Measurements from ENCODE around the gene CUX1.
"Not testable (repeated sequence)": the region's sequence is repeated elsewhere in the genome, so short reads cannot be mapped to it uniquely, and the experiment has no call there.

The CUX1 gene

GRCh38 chr7:102214477-102215072 lies 397.1 kb downstream of the CUX1 start:
- no peak for DNase-seq (ENCODE audit: low read depth in 2 of 2)

- DNase-seq (ENCODE audit: low read depth in 2 of 2), result no peak
Measured at GRCh38 chr7:102215256-102215655, 397.8 kb downstream of the CUX1 start.

GRCh38 chr7:102215711-102216110 lies 398.3 kb downstream of the CUX1 start:
- no peak for DNase-seq (ENCODE audit: low read depth in 2 of 2)

DNA sequence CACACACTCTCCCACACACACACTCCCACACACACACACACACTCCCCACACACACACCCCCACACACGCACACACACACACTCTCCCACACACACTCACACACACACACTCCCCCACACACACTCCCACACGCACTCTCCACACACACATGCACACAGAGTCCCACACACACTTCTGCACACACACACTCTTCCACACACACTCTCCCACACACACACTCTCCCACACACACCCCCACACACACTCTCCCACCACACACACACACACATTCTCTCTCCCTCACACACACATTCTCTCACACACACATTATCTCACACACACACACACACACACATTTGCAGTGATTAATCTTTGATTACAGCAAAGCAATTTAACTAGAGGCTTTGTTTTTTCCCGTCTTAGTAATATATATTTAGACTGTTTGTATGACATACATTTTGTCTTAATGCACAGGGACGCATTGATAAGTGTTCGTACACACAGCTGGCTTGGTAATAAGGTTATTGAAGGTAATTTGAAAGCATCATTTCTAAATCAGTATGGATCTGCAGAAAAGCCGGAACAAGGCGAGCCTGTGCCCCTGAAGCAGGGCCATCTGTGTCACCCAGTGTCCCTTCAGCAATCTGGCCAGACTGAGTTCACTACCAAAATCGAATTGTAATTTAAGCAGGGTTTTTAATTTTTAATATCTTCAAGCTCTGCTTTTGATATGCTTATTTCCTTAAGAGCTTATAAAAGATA lies 399.3 kb downstream of the CUX1 start:
- DNase-seq (ENCODE audit: low read depth in 2 of 2), result no peak

- DNase-seq (ENCODE audit: low read depth in 2 of 2), result no peak
Measured at GRCh38 chr7:102220229-102220850, 402.9 kb downstream of the CUX1 start.

GRCh38 chr7:102220960-102221800 lies 403.8 kb downstream of the CUX1 start:
- DNase-seq (ENCODE audit: low read depth in 2 of 2), result no peak

DNA sequence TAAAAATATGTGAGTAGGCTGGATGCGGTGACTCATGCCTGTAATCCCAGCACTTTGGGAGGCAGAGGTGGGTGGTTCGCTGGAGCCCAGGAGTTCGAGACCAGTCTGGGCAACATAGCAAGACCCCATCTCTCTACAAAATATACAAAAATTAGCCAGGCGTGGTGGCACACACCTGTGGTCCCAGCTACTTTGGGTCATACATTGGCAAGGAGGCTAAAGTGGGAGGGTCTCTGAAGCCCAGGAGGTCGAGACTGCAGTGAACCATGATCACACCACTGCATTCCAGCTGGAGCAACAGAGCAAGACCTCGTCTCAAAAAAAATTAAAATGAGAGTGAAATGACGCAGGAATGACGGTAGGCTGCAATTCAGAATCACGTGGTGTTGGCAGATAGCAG lies 404.5 kb downstream of the CUX1 start:
- DNase-seq (ENCODE audit: low read depth in 2 of 2), result no peak

DNA sequence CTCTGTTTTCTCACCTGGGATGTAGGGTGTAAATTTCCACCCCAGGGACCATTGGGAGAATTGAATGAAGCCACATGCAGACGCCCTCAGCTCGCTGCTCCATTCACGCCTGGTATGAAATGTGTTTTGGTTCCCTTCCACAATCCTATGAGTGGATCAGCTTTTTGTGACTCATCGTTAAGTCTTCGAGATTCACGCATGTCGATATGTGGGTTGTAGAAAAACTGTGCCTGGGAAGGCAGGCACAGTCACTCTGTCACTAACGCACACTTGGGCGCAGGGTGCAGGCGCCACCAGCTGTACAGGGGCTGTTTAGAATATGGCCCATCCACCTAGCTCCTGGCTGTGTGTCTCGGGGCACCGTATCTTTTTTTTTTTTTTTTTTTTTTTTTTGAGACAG lies 405.0 kb downstream of the CUX1 start:
- DNase-seq (ENCODE audit: low read depth in 2 of 2), result no peak

- DNase-seq (ENCODE audit: low read depth in 2 of 2), result no peak
Measured at GRCh38 chr7:102223184-102223583, 405.8 kb downstream of the CUX1 start.

DNA sequence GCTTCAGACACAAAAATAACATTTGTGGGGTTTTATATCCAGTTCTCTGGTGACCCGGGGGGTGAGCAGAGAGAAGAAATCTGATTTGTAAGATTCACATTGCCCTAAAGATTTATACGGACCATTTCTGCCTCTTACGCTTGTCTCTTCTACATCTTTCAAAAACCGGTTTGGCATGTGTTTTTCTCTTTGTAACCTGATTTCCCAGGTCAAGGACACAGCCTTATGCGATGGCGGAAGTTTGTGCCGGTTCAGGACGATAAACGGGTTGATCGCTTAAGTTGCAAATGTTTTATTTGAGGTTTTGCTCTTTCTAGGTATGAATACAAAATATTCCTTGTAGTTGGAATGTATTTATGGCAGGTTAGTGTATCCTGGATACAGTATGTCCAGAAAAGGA lies 407.6 kb downstream of the CUX1 start:
- DNase-seq (ENCODE audit: low read depth in 2 of 2), result no peak

DNA sequence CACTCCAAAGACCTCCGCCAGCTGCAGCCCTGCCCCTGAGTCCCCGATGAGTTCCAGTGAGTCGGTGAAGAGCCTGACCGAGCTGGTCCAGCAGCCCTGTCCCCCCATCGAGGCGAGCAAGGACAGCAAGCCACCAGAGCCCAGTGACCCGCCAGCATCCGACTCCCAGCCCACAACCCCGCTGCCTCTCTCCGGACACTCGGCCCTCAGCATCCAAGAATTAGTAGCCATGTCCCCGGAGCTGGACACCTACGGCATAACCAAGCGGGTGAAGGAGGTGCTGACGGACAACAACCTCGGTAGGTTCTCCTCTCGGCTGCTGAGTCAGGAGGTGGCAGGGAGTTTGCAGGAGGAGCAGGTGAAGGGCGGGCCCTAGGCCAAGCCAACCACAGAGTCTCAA lies 409.9 kb downstream of the CUX1 start:
- no peak for DNase-seq (ENCODE audit: low read depth in 2 of 2)

GRCh38 chr7:102228935-102229334 lies 411.5 kb downstream of the CUX1 start:
- no peak for DNase-seq (ENCODE audit: low read depth in 2 of 2)

DNA sequence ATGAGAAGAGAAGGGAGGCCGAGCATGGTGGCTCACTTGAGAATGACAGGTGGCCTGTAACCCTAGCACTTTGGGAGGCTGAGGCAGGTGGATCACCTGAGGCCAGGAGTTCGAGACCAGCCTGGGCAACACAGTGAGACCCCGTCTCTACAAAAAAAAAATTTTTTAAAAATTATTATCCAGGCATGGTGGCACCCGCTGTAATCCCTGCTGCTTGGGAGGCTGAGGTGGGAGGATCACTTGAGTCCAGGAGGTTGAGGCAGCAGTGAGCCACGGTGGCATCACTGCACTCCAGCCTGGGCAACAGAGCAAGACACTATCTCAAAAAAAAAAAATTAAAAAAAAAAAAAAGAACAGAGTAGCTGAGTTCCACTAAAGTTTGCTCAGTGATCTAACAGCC lies 412.7 kb downstream of the CUX1 start:
- DNase-seq (ENCODE audit: low read depth in 2 of 2), result not testable (repeated sequence)

DNA sequence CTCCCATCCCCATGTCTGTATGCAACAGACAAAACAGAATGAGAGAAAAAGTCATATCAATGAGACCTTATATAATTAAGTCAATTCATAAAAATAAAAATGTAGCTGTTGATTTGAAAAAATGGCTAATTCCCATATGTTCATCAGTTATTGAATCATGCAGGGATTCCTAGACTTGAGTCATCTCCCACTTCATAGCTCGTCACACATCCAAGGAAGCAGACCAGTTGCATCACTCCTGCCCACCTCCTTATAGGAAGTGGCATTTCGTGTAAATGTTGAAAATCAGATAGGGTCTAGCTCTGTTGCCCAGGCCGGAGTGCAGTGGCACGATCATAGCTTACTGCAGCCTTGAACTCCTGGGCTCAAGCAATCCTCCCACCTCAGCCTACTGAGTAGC lies 413.2 kb downstream of the CUX1 start:
- DNase-seq (ENCODE audit: low read depth in 2 of 2), result no peak

DNA sequence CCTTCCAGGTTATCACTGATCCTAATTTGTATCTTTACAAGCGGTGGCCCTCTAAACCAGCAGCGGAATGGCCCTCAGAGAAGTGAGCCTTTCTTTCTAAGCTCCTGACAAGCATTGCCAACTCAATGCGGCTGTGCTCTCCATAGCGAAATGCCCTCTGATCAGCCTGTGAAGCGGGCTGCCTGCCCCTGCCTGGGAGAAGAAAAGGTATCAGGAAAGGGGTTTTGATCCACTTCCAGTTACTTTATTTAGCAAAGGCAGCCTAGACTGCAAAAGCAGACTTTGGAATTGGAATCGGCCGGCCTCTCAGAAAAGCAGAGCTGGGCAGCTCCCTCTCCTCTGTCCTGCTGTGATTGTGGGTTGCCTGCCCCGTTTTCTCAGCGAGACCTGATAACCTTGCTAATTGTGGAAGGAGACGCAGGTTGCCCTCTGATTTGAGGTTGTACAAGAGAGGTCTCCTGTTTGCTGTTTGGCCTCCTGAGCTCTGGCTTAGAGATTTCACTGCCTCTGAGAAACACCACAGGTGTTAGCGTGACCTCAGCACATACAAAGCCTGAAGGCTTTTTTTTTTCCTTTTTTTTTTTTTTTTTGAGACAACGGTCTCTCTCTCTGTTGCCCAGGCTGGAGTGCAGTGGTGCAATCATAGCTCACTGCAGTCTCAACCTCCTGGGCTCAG lies 415.3 kb downstream of the CUX1 start:
- DNase-seq (ENCODE audit: low read depth in 2 of 2), result no peak

DNA sequence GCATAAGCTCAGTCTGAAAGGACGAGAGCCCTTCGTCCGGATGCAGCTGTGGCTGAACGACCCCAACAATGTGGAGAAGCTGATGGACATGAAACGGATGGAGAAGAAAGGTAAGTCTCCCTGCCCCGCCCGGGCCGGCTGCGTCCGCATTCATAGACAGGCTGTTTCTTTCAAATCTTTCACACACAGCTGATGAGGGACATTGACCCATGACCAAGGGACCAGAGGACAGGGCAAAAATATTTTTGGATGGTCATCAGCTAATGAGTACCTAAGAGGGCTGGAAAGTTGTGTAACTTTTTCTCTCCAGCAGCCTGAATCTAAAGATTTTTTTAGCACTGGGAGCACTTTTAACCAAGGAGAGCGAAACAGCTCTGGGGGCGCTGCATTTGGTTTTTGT lies 416.7 kb downstream of the CUX1 start:
- no peak for DNase-seq (ENCODE audit: low read depth in 2 of 2)

DNA sequence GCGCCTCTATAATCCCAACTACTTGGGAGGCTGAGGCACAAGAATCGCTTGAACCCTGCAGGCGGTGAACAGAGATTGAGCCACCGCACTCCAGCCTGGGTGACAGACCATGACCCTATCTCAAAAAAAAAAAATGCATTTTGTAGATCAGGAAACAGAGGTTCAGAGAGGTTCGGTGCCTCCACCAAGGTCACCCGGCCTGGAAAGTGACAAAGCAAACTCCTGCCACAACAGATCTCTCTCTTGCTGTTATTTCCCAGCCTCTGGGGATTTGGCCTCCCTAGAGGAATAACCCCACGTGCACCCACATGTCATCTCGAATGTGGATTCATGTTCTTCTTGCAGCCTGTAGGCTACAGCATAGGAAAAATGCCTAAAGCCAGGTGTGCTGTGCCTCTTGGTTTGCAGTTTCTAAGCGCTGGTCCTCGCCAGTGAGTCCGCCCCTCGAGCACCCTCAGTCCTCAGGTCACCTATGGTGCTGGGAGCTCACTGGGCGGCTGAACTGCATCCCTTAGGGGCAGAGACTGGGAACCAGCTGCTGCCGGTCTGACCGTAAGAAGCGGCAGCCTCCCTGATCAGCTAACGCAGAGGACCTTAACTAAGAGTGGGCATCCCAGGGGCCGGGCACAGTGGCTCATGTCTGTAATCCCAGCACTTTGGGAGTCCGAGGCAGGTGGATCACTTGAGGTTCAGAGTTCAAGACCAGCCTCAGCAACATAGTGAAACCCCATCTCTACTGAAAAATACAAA lies 417.6 kb downstream of the CUX1 start:
- DNase-seq (ENCODE audit: low read depth in 2 of 2), result no peak

DNA sequence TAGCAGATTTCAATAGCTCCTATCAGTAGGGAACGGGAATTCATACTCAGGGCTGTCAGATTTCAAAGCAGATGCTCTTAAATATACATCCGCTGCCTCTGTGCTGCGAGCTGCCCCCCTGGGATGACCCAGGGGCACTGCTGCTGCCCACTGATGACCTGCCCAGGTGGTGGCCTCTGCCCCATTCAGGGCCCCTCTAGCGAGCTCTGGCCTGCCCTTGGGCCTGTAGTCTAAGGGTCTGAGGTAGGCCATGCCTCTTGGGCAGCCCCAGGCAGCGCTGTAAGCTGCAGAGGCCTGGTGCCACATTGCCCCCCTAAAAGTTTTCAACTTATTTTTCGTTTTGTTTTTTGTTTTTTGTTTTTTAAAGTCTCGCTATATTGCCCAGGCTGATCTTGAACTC lies 418.7 kb downstream of the CUX1 start:
- DNase-seq (ENCODE audit: low read depth in 2 of 2), result no peak

DNA sequence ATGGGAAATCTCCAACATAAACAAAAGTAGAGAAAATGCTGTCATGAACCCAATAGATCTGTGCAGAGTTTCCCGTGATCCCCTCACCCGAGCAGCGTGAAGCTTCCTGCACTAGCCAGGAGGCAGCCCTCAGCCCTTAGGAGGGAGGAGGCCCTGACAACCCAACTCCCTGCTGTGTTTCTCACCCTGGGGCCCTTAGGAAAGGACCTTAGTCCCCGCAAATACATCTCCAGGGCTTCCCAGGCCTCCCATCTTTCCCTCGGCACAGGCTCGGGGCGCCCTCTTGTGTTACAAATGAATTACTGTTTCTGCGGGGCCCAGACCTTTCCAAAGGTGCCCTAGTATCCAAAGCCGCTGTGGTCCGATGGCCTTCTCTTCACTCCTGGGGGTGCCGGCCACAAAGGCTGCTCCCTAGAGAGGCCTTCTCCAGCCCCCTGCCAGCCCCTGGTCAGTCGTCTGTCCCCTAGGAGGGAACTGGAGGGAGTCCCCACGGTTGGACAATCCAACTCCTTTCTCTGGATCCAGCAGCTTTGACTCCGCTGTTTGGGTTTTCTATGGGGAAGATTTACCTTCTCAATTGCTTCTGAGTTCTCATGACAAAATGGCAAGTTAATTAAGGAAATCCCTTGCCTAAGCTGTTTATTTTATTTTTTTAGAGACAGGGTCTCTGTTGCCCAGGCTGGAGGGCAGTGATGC lies 419.3 kb downstream of the CUX1 start:
- DNase-seq (ENCODE audit: low read depth in 2 of 2), result peak in 1 of 2 donors; percentile 1

- no peak for DNase-seq (ENCODE audit: low read depth in 2 of 2)
Measured at GRCh38 chr7:102239206-102239820, 421.9 kb downstream of the CUX1 start.

Data from stimulated activated CD8-positive, alpha-beta memory T cell treated with anti-CD3 and anti-CD28 coated beads, Interleukin-7, amount 100 ng/mL, for 4 hours (primary cell).